ENCODE measurements around the gene GPC6.

GRCh38 chr13:94455414-94455813 lies 1228.8 kb downstream of the GPC6 start:
- no peak for TF ChIP-seq CTCF (IDR thresholded peaks at IDR 0.05; ENCODE audit: low read depth, low read length)
- TF ChIP-seq MAX (IDR thresholded peaks at IDR 0.05; ENCODE audit: low read depth, low read length) = no peak
- no peak for TF ChIP-seq POLR2A (IDR thresholded peaks at IDR 0.05; ENCODE audit: extremely low read depth, insufficient read length)
- TF ChIP-seq MYC (IDR thresholded peaks at IDR 0.05; ENCODE audit: low read depth, low read length) = no peak

All from NB4 (cell line).